ENCODE results near the gene PEX6.

DNA sequence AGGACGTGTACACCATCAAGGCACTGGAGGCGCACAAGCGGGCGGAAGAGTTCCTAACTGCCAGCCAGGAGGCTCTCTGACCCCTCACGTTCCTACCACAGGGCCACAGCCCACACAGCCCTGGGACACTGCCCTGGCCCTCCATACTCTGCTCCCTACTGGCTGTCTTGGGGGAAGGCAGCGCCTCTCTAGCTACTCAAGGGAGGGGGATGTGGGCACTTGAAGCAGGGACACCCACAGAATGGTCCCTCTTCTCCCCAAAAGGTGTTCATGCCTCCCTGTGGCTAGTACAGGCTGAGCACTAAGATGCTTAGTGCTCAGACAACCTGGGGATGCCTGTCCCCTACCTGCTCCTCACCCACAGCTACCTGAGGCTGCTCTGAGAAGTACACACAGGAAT lies 32.2 kb upstream of the PEX6 start:
- TF ChIP-seq, protein P1, sequence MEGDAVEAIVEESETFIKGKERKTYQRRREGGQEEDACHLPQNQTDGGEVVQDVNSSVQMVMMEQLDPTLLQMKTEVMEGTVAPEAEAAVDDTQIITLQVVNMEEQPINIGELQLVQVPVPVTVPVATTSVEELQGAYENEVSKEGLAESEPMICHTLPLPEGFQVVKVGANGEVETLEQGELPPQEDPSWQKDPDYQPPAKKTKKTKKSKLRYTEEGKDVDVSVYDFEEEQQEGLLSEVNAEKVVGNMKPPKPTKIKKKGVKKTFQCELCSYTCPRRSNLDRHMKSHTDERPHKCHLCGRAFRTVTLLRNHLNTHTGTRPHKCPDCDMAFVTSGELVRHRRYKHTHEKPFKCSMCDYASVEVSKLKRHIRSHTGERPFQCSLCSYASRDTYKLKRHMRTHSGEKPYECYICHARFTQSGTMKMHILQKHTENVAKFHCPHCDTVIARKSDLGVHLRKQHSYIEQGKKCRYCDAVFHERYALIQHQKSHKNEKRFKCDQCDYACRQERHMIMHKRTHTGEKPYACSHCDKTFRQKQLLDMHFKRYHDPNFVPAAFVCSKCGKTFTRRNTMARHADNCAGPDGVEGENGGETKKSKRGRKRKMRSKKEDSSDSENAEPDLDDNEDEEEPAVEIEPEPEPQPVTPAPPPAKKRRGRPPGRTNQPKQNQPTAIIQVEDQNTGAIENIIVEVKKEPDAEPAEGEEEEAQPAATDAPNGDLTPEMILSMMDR (IDR thresholded peaks at IDR 0.05), result no peak
- TF ChIP-seq POLR2A (IDR thresholded peaks at IDR 0.05), result no peak

Measured in breast epithelium (tissue), 3 donors.